GM18517 (cell line): Measurements from ENCODE around the gene PDXK.
A peak's percentile ranks its signal among the peaks of the same experiment; 100 is the strongest.
"Not testable (repeated sequence)": the region's sequence is repeated elsewhere in the genome, so short reads cannot be mapped to it uniquely, and the experiment has no call there.

ENCODE experiments used
- ATAC-seq: cut with Tn5 transposase; IDR thresholded peaks from one replicate; pipeline ENCODE4 v1.9.1; 2021; ENCODE audit warnings: mild to moderate bottlenecking, moderate library complexity; ENCODE audit not compliant: unreplicated experiment

Gene PDXK

DNA sequence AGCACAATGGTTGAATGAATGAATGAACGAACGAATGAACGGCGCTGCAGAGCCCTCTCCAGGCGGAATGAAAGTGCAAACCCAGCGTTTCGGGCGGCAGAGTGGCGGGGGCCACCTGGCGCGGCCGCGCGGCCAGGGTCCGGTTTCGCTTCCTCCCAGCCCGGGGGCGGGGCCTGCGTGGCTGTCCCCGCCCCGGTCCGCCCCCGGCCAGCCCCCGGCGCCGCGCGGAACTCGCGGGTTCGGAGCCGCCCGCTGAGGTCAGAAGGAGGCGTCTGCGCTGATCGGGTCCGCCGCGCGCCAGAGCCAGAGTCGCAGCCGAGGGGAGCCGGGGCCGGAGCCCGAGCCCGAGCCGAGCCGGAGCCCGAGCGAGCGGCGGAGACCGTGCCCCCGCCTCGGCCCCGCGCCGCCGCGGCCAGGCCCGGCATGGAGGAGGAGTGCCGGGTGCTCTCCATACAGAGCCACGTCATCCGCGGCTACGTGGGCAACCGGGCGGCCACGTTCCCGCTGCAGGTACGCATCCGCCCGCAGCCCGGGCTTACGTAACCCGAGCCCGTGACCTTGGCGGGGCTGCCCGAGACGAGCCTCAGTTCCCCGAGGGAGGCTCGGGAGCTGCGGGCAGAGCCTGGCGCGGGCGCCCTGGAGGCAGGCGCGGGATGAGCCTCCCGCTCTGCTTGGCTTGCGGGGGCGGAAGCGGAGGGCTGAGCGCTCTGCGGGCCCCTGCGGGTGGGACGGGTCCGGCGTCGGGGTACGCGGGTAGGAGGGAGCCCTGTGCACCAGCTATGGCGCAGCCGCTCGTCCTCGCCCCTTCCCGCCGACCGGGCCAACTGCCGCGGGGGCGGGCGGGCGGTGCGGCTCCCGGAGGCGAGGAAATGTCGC, at the start of gene PDXK:
TSS of gene PDXK (plus strand) at position 258 of the 876 bp plus-strand sequence. CDS start at position 424, 166 bp downstream.
- peak; percentile 47 for ATAC-seq

DNA sequence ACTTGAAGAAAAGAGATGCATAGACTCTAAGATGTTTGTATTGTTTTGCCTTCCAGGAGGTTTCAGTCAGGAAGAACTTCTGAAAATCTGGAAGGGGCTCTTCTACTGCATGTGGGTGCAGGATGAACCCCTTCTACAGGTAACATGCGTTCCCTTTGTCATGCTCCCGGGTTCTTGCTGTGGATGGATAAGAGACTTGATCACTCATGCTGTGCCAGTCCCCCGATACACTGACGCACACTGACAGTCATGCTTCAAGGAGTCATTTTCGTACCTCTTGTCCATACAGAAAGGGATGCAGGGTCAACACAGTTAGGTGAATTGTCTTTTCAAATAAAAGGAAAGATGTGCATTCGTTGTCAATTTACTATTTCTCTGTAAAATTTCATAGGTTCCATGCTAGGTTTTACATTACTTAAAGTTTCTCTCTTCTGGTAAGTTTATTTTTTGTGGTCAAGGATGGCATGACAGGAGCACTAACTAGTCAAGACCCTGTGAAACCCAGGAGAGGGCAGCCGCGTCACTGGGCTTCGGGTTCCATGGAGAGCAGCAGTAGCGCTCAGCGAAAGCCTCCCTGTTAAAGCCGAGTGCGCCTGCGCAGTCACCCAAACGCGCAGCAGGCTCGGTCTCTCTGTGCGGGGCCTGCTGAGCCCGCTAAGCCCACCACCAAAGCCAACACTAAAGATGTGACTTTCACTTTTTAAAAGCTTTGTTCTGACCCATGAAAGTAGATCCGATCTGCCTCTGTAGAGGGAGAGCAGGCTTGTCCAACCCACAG, 48.9 kb upstream of the PDXK start:
- ATAC-seq, result no peak

DNA sequence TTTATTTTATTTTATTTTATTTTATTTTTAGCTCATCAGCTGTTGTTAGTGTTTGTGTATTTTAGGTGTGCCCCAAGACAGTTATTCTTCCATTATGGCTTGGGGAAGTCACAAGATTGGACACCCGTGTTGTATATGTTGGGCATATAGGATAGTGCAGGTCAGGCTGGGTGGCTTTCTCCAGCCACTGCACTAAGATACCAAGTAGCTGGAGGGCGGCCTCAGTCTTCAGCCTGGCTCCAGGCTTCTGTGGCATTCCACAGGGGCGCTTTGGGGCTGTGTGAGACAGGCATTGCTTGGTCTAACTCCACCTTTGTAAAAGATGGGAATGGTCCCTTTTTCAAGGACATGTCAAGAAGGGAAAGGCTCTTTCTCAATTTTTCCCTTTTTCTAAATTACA, 43.1 kb upstream of the PDXK start:
- ATAC-seq, result no peak

DNA sequence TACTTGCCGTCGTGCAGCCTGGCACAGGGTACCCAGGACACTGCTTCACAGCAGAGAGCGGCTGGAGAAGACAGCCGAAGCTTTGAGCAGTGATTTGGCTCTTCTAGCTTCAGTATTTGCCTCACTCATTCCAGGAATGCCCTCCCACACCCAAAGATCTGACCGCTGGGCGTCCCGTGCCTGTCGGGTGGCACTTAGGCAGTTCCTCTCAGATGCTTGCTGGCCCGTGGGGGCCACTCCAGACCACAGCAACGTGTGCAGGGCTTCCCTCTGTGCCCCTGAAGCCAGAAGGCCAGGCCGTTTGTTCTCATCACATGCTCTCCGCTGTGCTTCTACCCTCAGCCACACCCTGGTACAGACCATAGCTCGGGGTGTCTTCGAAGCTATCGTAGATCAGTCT, 42.5 kb upstream of the PDXK start:
- no peak for ATAC-seq

DNA sequence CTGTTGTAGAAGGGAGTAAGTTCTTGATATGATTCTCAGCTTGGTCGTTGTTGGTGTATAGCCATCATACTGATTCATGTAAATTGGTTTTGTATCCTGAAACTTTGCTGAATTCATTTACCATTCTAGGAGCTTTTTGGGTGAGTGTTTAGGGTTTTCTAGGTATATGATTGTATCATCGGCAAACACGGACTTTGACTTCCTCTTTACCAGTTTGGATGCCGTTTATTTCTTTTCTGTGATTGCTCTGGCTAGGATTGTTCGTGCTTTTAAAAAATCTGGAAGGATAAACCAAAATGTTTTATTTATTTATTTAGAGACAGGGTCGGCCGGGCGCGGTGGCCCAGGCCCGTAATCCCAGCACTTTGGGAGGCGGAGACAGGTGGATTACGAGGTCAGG, 39.0 kb upstream of the PDXK start:
- ATAC-seq, result no peak

DNA sequence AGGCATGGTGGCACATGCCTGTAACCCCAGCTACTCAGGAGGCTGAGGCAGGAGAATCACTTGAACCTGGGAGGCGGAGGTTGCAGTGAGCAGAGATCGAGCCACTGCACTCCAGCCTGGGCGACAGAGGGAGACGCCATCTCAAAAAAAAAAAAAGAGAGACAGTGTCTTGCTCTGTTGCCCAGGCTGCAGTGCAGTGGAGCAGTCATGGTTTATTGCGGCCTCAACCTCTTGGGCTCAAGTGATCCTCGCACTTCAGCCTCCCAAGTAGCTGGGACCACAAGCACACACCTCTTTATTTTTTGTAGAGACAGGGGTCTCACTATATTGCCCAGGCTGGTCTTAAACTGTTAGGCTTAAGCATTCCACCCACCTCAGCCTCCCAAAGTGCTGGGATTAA, 38.5 kb upstream of the PDXK start:
- ATAC-seq, result not testable (repeated sequence)

DNA sequence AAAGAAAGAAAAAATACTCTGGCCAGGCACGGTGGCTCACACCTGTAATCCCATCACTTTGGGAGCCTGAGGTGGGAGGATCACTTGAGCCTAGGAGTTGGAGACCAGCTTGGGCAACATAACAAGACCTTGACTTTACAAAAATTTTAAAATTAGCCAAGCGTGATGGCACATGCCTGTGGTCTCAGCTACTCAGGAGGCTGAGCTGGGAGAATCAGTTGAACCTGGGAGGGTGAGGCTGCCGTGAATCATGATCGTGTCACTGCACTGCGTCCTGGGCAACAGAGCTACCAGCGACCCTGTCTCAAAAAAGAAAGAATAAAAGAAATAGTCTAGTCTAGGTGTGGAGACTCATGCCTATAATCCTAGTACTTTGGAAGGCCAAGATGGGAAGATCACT, 37.3 kb upstream of the PDXK start:
- no peak for ATAC-seq

DNA sequence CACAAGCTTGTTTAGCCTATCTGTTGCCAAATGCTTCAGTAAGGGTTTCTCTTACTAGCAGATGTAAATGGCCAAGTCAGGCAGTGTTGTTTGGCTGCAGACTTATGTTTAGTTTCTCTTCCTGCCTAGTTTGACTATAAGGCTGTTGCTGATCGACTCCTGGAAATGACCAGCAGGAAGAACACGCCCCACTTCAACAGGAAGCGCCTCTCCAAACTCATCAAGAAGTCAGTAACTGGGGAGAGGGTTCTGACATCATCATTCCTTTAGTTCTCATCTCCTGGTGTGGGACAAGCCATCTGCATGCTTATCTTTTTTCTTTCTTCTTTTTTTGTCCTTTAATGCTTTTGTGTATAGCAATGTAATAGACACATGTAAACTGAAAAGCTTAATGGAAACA, 34.5 kb upstream of the PDXK start:
- no peak for ATAC-seq

DNA sequence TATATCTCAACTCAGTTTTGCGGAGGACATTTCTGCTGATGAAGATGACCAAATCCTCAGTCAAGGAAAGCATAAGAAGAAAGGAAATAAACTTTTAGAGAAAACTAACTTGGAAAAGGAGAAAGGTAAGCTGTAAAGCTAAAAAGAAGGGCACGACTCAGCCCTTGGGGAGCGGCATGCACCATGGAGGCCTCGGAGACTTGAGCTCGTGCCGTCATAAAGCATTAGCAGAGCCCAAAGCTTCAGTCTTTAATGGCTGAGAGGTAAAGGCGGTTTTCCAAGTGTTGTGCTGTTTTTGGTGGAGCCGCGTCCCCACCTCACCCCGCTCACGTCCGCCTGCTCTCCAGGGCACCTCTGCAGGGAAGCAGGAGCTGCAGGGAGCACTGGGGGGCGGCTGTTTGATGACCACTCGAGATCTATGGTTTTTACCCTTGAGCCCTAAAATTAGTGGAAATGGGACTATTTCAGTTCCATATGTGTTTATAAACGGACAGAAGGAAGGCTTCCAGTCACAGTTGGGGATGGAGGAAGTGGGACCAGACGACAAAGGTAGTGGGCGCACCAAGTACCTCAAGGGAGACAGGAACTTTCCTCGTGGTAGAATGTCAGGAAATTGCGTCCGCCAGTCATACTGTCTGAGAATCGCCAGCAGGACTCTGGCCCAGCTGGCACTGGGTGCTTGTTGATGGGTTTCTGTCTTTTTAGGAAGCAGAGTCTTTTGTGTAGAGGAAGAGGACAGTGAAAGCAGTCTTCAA, 31.9 kb upstream of the PDXK start:
- ATAC-seq, result no peak

DNA sequence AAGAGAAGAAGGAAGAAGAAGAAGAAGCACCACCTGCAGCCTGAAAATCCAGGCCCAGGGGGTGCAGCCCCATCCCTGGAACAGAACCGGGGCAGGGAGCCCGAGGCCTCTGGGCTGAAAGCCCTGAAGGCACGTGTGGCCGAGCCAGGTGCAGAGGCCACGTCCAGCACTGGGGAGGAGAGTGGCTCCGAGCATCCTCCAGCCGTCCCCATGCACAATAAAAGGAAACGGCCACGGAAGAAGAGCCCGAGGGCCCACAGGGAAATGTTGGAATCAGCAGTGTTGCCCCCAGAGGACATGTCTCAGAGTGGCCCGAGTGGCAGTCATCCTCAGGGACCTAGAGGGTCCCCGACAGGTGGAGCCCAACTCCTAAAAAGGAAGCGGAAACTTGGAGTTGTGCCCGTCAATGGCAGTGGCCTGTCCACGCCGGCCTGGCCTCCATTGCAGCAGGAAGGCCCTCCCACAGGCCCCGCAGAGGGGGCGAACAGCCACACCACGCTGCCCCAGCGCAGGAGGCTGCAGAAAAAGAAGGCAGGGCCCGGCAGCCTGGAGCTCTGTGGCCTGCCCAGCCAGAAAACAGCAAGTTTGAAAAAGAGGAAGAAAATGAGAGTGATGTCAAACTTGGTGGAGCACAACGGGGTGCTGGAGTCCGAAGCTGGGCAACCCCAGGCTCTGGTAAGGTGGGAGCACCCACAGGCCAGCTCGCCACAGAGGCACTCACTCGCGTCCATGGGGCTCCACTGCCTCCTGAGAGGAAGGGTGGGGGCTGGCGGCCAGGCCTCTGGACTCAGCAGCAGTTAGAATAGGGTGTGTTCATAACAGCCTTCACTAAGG, 31.1 kb upstream of the PDXK start:
- no peak for ATAC-seq

DNA sequence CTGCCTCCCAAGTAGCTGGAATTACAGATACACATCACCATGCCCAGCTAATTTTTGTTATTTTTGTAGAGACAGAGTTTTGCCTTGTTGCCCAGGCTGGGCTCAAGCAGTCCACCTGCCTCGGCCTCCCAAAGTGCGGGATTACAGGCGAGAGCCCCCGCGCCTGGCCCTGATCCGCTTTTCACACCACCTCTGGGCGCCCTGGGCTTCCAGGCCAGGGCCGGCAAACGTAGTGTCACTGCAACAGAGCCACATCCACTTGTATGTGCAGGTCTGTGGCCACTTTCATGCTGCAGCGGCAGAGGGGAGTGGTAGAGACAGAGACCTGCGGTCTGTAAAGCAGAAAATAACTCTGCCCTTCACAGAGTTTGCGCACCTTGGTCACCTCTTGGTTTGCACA, 30.0 kb upstream of the PDXK start:
- ATAC-seq, result no peak

DNA sequence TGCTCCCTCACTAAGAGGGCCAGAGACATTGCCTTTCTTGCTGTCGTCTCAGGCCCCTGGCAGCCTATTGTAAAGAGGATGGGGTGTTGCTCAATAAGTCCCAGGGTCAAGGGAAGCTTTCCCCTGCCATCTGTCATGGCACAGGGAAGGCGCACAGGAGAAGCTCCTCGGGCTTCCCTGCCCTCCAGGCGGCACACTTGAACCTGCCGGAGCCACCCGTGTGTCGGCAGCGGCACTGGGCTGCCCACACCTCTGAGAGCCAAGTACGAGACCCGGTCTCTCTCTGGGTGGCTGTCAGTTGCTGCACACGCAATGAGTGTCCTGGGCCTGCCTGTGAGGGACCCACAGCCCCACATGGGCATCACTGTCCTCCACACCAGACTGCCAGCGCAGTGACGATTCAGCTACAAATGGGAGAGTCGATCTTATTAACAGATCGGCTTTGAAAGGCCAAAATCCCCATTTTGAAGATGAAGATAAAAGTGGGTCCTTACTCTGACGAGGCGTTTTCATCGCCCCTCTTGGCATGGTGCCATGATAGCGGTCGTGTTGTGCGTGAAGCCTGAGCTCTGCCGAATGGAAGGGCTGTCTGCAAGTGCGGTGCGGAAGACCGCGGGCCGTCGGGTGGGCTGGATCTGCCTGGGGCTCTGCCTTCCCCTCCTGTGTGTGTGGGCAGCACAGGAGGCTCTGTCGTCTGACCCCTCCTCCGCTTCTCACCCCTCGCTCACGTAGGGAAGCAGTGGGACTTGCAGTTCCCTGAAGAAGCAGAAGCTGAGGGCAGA, 29.2 kb upstream of the PDXK start:
- no peak for ATAC-seq

DNA sequence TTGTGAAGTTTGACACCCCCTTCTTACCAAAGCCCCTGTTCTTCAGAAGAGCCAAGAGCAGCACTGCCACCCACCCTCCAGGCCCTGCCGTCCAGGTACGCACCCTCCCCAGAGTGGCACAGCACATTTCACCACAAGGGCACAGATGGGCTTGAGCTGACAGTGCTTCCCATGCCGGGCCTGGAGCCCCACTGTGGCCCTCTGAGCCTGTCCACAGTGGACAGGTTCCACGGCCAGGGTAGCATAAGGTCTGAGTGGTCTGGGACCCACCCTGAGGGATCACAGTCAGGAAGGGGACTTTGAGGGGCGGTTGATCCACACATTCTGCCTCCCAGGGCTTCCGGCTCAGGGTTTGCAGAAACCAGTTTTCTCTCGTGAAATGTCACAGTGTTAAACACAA, 28.6 kb upstream of the PDXK start:
- no peak for ATAC-seq

DNA sequence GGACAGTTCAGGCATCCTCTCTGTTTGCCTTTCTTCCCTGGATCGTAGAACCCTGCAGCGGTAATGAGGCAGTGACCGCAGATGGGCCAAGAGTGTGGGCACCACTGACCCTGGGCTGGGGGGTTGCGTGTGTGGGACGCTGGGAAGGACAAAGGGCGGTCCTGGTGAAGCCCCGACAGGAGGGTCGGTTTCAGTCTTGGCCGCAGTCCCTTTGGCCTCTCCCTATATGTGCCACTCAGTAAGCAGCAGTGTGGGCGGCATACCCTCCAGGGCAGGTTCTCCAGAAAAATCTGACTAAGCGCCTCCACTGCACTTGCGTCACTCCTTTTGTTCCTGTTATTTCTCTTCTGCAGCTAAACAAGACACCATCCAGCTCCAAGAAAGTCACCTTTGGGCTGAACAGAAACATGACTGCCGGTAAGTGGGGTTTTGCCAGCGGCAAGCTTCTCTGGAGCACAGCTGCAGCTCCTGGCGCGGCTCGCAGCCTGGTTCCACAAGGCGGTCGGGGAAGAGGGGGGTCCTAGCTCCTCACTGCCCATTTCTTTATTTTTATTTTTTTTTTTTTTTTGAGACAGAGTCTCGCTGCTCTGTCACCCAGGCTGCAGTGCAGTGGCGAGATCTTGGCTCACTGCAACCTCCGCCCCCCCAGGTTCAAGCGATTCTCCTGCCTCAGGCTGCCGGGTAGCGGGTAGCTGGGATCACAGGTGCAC, 27.7 kb upstream of the PDXK start:
- ATAC-seq, result no peak

DNA sequence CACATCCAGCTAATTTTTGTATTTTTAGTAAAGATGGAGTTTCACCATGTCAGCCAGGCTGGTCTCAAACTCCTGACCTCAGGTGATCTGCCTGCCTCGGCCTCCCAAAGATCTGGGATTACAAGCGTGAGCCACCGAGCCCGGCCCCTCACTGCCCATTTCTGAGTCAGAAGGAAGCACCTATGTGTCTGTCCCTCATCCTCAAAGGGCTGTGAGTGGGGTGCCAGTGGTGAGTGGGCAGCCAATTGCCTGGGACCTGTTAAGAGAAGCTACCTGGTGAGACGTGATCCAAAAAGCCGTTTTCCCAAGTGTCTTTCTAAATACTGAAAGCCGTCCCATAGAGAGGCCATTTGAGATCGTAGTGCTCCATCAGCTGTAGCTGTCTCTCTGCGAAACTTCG, 27.1 kb upstream of the PDXK start:
- ATAC-seq, result no peak

DNA sequence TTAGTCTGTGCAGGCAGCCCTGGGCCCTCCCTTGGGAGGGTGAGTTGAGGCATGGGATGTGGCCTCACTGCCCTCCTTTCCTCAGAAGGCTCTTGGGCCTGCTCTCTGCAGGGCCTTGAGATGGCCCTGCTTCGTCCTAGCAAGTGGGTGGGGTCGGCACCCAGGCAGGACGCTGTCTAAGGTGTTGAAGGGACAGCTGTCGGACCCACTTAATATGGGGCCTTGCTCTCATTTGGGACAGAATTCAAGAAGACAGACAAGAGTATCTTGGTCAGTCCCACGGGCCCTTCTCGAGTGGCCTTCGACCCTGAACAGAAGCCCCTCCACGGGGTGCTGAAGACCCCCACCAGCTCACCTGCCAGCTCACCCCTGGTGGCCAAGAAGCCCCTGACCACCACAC, 26.0 kb upstream of the PDXK start:
- ATAC-seq, result no peak

DNA sequence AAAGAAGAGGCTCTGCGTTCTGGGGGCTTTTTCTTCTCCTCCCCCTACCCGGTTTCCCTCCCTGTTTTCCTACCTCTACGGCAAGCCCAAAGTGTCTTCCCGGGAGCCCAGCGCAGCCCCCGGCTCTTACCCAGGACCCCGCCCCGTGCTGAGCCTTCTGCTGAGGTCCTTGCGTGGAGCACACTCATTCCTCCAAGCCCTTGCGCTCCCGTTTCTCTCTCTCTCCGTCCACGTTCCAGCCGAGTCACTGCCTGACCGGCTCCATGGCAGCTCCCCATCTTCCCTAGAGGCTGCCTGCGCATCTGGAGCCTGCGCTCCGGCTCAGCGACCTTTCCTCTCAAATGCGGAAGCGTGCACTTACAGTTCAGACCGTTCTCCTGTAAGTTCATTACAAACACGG, 24.9 kb upstream of the PDXK start:
- ATAC-seq, result no peak

DNA sequence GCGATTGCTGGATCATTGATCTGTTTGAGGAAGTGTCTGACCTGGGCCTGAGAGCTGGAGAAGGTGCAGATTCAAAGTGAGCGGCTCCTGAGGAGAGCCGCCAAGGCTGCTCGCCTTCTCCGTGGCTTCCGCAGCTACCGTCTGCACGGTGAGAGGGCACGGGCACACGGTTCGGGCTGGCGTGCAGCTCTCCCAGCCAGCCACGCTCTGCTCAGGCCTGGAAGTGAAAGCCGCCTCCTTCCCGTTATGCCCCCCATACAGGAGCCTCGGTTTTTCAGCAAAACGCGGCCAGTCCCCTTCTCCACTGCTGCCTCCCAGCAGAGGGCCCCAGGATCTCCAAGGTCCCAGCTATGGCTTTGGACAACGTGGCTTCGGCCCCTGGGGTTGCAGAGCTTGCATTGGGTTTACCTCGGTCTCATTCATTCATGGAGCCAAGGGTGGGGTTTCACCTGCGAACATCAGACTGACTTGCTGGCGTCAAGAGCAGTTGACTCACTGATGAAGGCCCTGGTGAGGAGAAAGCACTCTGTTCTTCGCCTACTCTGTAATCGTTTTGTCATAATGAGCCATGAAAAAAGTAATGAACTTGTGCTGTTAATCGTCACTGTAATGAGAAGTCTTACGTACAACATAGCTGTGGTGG, 24.4 kb upstream of the PDXK start:
- ATAC-seq, result no peak

DNA sequence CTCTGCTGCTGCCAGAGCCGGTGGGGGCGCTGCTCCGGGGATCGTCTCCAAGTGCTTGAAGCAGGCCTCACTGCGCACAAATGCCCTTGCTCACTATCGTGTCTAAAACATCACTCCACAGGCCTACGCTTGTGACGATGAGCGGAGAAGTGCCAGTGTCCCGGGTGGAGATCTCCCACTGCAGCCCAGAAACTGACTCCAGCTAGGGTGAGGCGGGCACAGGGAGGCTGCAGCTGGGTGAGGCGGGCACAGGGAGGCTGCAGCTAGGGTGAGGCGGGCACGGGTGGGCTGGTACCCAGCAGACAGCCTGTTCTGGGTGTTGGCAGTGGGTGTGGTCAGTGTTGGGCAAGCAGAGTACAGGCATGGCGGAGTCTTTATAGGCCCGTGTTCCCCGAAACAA, 22.7 kb upstream of the PDXK start:
- no peak for ATAC-seq
